Measurements from ENCODE around the gene PRTN3. TPM values are rescaled to one million over a fixed set of nuclear protein-coding genes. Genes with fewer than 3 reads are reported as not detected.

The PRTN3 gene
- total RNA-seq, 1 donor from 2014 or later, result not detected

- H3K4me3 Mint-ChIP-seq, result no peak overlapping the region
- no peak overlapping the region for H3K4me3 ChIP-seq
- no peaks in the 10 kb centered on the region for H3K36me3 Mint-ChIP-seq
- no peak overlapping the region for H3K4me2 ChIP-seq
- H3K4me1 Mint-ChIP-seq, result no peaks in the 10 kb centered on the region
- no peaks in the 10 kb centered on the region for H3K79me2 ChIP-seq (ENCODE audit: low read depth)
- peaks cover 15% of the 10 kb centered on the region for H3F3A ChIP-seq (ENCODE audit: low read depth)
- no peak overlapping the region for H3K27ac ChIP-seq
- TF ChIP-seq CTCF (IDR thresholded peaks at IDR 0.05) (no peak), EZH2phosphoT487 (IDR thresholded peaks at IDR 0.05) (no peak), EZH2 (IDR thresholded peaks at IDR 0.05) (no peak)
- no peaks in the 10 kb centered on the region for H3K4me1 ChIP-seq
- no peaks in the 10 kb centered on the region for H4K20me1 ChIP-seq (ENCODE audit: low read depth)
- H3K9me3 ChIP-seq (ENCODE audit: low read depth), result no peaks in the 10 kb centered on the region
- no peak for DNase-seq (ENCODE audit: low spot score)
- H2AFZ ChIP-seq (replicated peaks), result no peak overlapping the region
- no peaks in the 10 kb centered on the region for H3K9me3 Mint-ChIP-seq
- peaks cover 25% of the 10 kb centered on the region for H3K27me3 Mint-ChIP-seq (ENCODE audit: insufficient read depth, low read depth)
- no peak overlapping the region for H3K9ac ChIP-seq
- no peak overlapping the region for H3K27ac Mint-ChIP-seq
- no peaks in the 10 kb centered on the region for H3K36me3 ChIP-seq
- peaks cover 20% of the 10 kb centered on the region for H3K27me3 ChIP-seq
Observed at GRCh38 chr19:854549-854948, 13.8 kb downstream of the PRTN3 start.

- no peak overlapping the region for H3K27ac ChIP-seq
- H3K27ac Mint-ChIP-seq, result no peak overlapping the region
- no peak overlapping the region for H3K4me2 ChIP-seq
- no peaks in the 10 kb centered on the region for H4K20me1 ChIP-seq (ENCODE audit: low read depth)
- no peak overlapping the region for H3K4me3 ChIP-seq
- TF ChIP-seq CTCF (IDR thresholded peaks at IDR 0.05) (no peak), EZH2phosphoT487 (IDR thresholded peaks at IDR 0.05) (no peak), EZH2 (IDR thresholded peaks at IDR 0.05) (no peak)
- H3K9me3 Mint-ChIP-seq, result no peaks in the 10 kb centered on the region
- H3K79me2 ChIP-seq (ENCODE audit: low read depth), result no peaks in the 10 kb centered on the region
- H3K9ac ChIP-seq, result no peak overlapping the region
- peaks cover 26% of the 10 kb centered on the region for H3K27me3 ChIP-seq
- no peaks in the 10 kb centered on the region for H3K4me1 ChIP-seq
- DNase-seq (ENCODE audit: low spot score), result no peak
- H3F3A ChIP-seq (ENCODE audit: low read depth), result peaks cover 12% of the 10 kb centered on the region
- no peaks in the 10 kb centered on the region for H3K4me1 Mint-ChIP-seq
- no peaks in the 10 kb centered on the region for H3K36me3 ChIP-seq
- H3K9me3 ChIP-seq (ENCODE audit: low read depth), result no peaks in the 10 kb centered on the region
- H3K36me3 Mint-ChIP-seq, result no peaks in the 10 kb centered on the region
- H2AFZ ChIP-seq (replicated peaks), result no peak overlapping the region
- no peak overlapping the region for H3K4me3 Mint-ChIP-seq
- peaks cover 25% of the 10 kb centered on the region for H3K27me3 Mint-ChIP-seq (ENCODE audit: insufficient read depth, low read depth)
Observed at GRCh38 chr19:855142-855541, 14.3 kb downstream of the PRTN3 start.

GRCh38 chr19:855566-856120 is 14.8 kb downstream of the PRTN3 start:
- H3K27me3 Mint-ChIP-seq (ENCODE audit: insufficient read depth, low read depth), result peaks cover 21% of the 10 kb centered on the region
- H3K4me1 ChIP-seq, result no peaks in the 10 kb centered on the region
- H3K36me3 Mint-ChIP-seq, result no peaks in the 10 kb centered on the region
- TF ChIP-seq EZH2phosphoT487 (IDR thresholded peaks at IDR 0.05) (no peak), CTCF (IDR thresholded peaks at IDR 0.05) (no peak), EZH2 (IDR thresholded peaks at IDR 0.05) (no peak)
- no peak overlapping the region for H2AFZ ChIP-seq (replicated peaks)
- H3K9me3 ChIP-seq (ENCODE audit: low read depth), result no peaks in the 10 kb centered on the region
- H3K27ac Mint-ChIP-seq, result no peak overlapping the region
- H3K4me3 ChIP-seq, result no peak overlapping the region
- H3K9ac ChIP-seq, result no peak overlapping the region
- H3K4me2 ChIP-seq, result no peak overlapping the region
- H3K27ac ChIP-seq, result no peak overlapping the region
- H3F3A ChIP-seq (ENCODE audit: low read depth), result peaks cover 6% of the 10 kb centered on the region
- H3K36me3 ChIP-seq, result no peaks in the 10 kb centered on the region
- DNase-seq (ENCODE audit: low spot score), result no peak
- H3K4me3 Mint-ChIP-seq, result no peak overlapping the region
- peaks cover 31% of the 10 kb centered on the region for H3K27me3 ChIP-seq
- H3K79me2 ChIP-seq (ENCODE audit: low read depth), result no peaks in the 10 kb centered on the region
- no peaks in the 10 kb centered on the region for H3K9me3 Mint-ChIP-seq
- H3K4me1 Mint-ChIP-seq, result no peaks in the 10 kb centered on the region
- no peaks in the 10 kb centered on the region for H4K20me1 ChIP-seq (ENCODE audit: low read depth)

All from neural progenitor cell (in vitro differentiated cells).